Testis (tissue), 3 donors: ENCODE results near the gene SLC9A9. TPM values are rescaled to one million over a fixed set of nuclear protein-coding genes. Genes with fewer than 3 reads are reported as not detected.

Experiments
- DNase-seq: peaks from one replicate; pipeline ENCODE4 v3.0.0-alpha.2; 2019
- H3K27ac ChIP-seq, 2 donors: fragments of 200-600 bp; sonication (generic); one replicate each; pipeline ENCODE4 v1.5.1; 2019
- H3K27me3 ChIP-seq: fragments of 200-600 bp; sonication (generic); one replicate; pipeline ENCODE4 v1.5.1; 2019
- H3K36me3 ChIP-seq: fragments of 200-600 bp; sonication (generic); one replicate; pipeline ENCODE4 v1.5.1; 2017; ENCODE audit warnings: low read depth; ENCODE audit errors: missing control alignments
- H3K4me1 ChIP-seq: fragments of 200-600 bp; sonication (generic); one replicate; pipeline ENCODE4 v1.5.1; 2019
- H3K4me3 ChIP-seq, 2 donors: fragments of 200-600 bp; sonication (generic); one replicate each; pipeline ENCODE4 v1.5.1; 2017 to 2019
- H3K9me3 ChIP-seq: fragments of 200-600 bp; sonication (generic); one replicate; pipeline ENCODE4 v1.5.1; 2017
- CTCF ChIP-seq, 3 experiments: fragments of 450-650 bp in 2 of 3; fragments of 200-600 bp in 1 of 3; sonication (generic) in 1 of 3; IDR thresholded peaks; one replicate each; pipeline ENCODE4 v1.5.1; 2016 to 2019; ENCODE audit warnings: antibody characterized with exemption in 3 of 3, mild to moderate bottlenecking in 2 of 3, moderate library complexity in 1 of 3
- POLR2A ChIP-seq: fragments of 450-650 bp; IDR thresholded peaks from one replicate; pipeline ENCODE4 v1.6.1; 2017; ENCODE audit warnings: antibody characterized with exemption, mild to moderate bottlenecking, moderate library complexity
- WGBS, 2 donors: methylation state at CpG; one replicate each; pipeline ENCODE4 v1.1.5; 2018; 5-methylcytosine and 5-hydroxymethylcytosine counted together
- intact Hi-C: fragments of 100-400 bp; cut with DNase I; formaldehyde crosslinking; loops from one replicate; pipeline ENCODE4 v1.15.1; 2023; ENCODE audit warnings: low total_unique reads
- polyA plus RNA-seq: library from polyadenylated mRNA; stranded (reverse); fragments of 350-450 nt; fragmentation: Illumina TruSeq; extraction: RNeasy Lipid Tissue Mini Kit (QIAGEN cat#74804); gene quantifications from one replicate; pipeline ENCODE4 v1.2.3, GENCODE V29; 2014; ENCODE audit warnings: low read depth, low replicate concordance; ENCODE audit not compliant: insufficient read depth
- total RNA-seq, 2 donors: library from RNA; depleted of rRNA; stranded (reverse); fragments of >200 nt; gene quantifications; one replicate each; pipeline ENCODE4 v1.2.3, GENCODE V29; 2016

The SLC9A9 gene
- total and polyA plus RNA-seq, 3 donors from 2014 or later = 2.7 to 6.6 (median 4.3) TPM

- TF ChIP-seq POLR2A (no peak), CTCF (IDR thresholded peaks at IDR 0.05) (no peak)
- Histone ChIP-seq H3K27me3 (no peaks in the 10 kb centered on the region), H3K36me3 (no peaks in the 10 kb centered on the region), H3K9me3 (no peaks in the 10 kb centered on the region), H3K27ac (no peak overlapping the region), H3K4me1 (no peaks in the 10 kb centered on the region), H3K4me3 (no peak overlapping the region)
- no peak for DNase-seq
- intact Hi-C loops = no loop called here
These were observed 581.3 kb downstream of the SLC9A9 start for GRCh38 chr3:143266927-143267326.

GRCh38 chr3:143266511-143266910, 581.8 kb downstream of the SLC9A9 start:
- TF ChIP-seq POLR2A (no peak), CTCF (IDR thresholded peaks at IDR 0.05) (no peak)
- WGBS, 2 donors = 57 to 59% methylated on average over 2 of the region's 2 CpGs
- Histone ChIP-seq H3K27me3 (no peaks in the 10 kb centered on the region), H3K4me1 (no peaks in the 10 kb centered on the region), H3K36me3 (no peaks in the 10 kb centered on the region), H3K4me3 (no peak overlapping the region), H3K9me3 (no peaks in the 10 kb centered on the region), H3K27ac (no peak overlapping the region)
- DNase-seq = no peak
- intact Hi-C loops = no loop called here

- Histone ChIP-seq H3K4me3 (no peak overlapping the region), H3K4me1 (no peaks in the 10 kb centered on the region), H3K27me3 (no peaks in the 10 kb centered on the region), H3K9me3 (no peaks in the 10 kb centered on the region), H3K27ac (no peak overlapping the region), H3K36me3 (no peaks in the 10 kb centered on the region)
- 87 to 95% methylated on average over 7 of the region's 7 CpGs for WGBS, 2 donors
- no peak for DNase-seq
- TF ChIP-seq POLR2A (no peak), CTCF (IDR thresholded peaks at IDR 0.05) (no peak)
- intact Hi-C loops = no loop called here
These were observed 582.7 kb downstream of the SLC9A9 start for GRCh38 chr3:143265501-143266070.

- WGBS, 2 donors = 75 to 79% methylated on average over 5 of the region's 5 CpGs
- no peaks in the 10 kb centered on the region for H3K9me3 ChIP-seq
- no peak for TF ChIP-seq CTCF (IDR thresholded peaks at IDR 0.05)
- no peak for TF ChIP-seq POLR2A
- H3K4me3 ChIP-seq = no peak overlapping the region
- intact Hi-C loops = no loop called here
- H3K27ac ChIP-seq = no peak overlapping the region
- no peaks in the 10 kb centered on the region for H3K4me1 ChIP-seq
- H3K36me3 ChIP-seq = no peaks in the 10 kb centered on the region
- DNase-seq = no peak
- H3K27me3 ChIP-seq = no peaks in the 10 kb centered on the region
These were observed 584.3 kb downstream of the SLC9A9 start for GRCh38 chr3:143263852-143264513.

GRCh38 chr3:143261848-143262247, 586.4 kb downstream of the SLC9A9 start:
- WGBS, 2 donors = 80 to 94% methylated on average over 2 of the region's 2 CpGs
- Histone ChIP-seq H3K4me3 (no peak overlapping the region), H3K27me3 (no peaks in the 10 kb centered on the region), H3K4me1 (no peaks in the 10 kb centered on the region), H3K27ac (no peak overlapping the region), H3K36me3 (no peaks in the 10 kb centered on the region), H3K9me3 (no peaks in the 10 kb centered on the region)
- DNase-seq = no peak
- TF ChIP-seq POLR2A (no peak), CTCF (IDR thresholded peaks at IDR 0.05) (no peak)
- intact Hi-C loops = no loop called here
